Limb (tissue), 2 donors: Measurements from ENCODE around the gene KIF26A.
A peak's percentile ranks its signal among the peaks of the same experiment; 100 is the strongest.

Experiments used
- DNase-seq, 2 donors: peaks; one replicate each; pipeline ENCODE4 v3.0.0-alpha.2; 2016; ENCODE audit errors: extremely low spot score in 2 of 2

Gene KIF26A

DNA sequence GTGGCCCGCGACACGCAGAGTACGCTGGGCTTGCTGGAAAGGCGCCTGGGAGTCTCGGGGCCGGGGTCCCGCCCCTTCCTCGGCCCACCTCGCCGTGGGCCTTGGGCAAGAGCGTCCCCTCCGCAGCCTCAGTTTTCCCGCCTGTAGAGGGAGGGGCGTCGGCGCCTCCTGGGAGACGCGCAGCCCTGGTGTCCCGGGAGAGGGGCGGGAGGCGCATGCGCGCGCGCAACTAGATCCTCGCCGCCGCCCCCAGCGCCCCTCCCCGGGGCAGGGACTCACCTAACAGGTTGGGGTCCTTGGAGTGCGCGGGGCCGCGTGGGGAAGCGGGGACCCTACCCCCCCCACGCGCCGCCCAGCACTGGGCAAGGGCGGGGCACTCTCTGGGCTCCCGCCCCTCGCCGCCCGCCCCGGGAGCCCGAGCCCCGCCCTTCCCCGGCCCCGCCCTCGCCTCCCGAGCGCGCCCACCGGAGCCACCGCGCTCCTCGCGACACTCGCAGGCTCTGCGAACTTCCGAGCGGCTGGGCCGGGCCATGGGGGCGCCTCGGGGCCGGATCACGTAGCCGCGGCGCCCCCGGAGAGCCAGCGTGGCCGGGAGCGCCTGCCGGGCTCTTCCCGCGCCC, at the start of gene KIF26A:
TSS of gene KIF26A (plus strand) at position 490 of the 620 bp plus-strand sequence. CDS start 136 bp downstream, outside the sequence.
- peak; percentile 33 to 82 for DNase-seq

DNA sequence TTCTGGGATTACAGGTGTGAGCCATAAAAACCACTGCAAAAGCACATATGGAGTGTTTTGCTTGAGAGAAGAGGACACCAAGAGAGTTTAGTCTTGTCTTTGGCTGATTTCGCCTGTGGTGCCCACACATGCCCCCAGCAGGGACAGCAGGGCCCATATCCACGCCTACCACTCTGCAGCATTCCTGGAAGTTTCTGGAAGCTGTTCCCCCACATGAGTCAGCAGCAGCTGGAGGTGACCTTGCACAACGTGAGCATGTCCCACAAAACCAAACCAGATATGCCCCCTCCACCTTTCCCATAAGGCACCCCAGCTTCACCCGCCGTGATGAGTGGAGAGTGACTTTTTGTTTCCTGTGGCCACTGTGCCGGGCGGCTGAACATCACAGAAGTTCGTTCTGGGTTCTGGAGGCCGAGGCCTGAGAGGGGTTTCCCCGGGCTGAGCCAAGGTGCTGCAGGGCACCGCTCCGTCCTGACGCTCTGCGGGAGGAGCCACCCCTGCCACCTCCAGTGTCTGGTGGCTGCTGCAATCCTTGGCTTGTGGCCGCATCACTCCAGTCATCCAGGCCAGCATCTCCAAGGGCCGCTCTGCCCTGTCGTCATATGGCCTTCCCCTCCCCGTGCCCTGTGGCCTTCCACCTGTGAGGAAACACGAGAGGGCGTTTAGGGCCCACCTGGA, 48.2 kb upstream of the KIF26A start:
- peak in 1 of 2 donors; percentile 17 for DNase-seq

DNA sequence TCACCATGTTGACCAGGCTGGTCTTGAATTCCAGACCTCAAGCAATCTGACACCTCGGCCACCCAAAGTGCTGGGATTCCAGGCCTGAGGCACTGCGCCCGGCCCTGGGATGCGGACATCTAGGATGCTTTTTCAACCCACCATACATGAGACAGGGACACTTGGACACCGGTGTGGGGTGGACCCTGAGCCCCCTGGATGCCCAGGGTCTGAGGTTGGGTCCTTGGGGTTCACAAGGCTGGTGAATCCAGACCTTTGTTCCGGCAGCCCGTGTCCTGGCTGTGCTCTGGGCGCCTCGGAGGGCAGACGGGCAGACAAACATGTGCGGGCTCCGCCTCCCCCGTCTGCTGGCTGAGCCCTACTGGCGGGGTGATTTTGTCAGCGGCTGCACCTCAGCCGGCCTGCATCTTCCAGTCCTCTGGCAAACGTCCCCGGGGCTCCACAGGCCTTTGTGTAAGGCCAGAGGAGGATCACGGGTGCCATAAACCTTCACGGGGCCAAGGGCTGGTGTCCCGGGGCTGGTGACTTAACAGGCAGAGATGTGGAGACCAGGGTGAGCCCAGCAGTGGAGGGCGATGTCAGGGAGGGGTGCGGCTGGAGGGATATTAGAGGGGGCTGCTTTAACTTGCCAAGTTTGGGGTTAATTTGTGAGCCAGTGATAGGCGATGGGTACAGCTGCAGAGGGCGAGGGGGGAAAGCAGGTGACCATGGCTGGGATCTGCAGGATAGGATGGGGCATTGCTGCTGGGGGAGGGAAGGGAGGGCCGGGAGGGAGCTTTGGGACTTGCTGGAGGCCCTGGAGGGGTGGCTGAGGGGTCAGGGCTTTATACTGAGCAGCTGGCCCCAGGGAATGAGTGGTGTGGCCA, 47.1 kb upstream of the KIF26A start:
- no peak for DNase-seq

DNA sequence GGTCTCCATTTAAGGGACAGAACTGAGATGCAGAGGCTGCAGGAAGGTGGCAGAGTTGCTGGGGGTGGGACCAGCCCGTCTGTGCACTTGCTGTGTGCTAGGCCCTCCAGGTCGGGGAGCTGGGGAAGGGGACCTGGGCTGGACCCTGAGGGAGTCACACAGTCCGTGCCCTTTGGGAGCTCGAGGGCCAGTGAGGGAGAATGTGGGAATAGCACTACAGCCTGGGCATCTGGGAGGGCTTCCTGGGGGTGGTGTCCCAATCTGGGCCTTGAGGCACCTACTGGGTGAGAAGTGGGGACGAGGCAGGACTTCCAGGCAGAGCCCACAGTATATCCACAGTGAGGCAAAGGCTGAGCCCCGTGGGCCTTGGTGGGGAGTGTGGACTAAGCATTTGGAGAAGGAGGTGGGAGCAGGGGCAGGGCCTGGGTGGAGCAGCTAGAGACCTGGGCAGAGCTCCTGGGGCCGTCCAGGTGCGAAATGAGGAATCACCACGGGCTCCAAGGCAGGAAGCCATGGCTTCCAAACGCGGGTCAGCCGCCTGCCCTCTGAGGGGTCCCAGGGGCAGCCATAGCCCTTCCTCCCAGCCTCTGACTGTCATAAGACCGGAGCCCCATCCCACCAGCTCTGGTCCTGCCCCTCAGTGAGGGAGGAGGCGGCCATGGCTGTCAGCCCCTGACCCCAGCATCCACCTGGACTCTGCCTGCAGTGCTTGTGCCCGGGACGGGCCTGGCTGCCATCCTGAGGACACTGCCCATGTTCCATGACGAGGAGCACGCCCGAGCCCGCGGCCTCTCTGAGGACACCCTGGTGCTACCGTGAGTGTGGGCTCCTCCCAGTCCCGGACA, 46.2 kb upstream of the KIF26A start:
- no peak for DNase-seq

DNA sequence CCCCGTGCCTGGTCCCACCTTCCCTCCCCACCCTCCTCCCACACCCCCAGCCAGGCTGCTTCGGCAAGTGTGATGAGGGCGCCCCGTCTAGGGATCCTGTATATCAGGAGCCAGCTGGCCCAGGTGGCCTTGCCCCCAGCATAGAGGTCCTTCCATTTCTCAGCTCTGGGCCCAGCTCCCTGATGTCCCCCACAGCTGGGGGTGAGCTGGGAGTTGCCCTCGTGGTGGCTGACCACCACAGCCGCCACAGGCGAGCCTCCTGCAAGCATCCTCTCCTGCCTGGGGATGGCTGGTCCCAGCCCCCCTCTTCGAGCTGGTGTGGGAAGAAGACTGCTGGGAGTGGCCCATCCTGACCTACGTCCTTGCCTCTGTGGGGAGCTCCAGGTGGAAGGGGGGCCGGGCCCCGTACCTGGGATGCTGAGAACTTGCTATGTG, 45.4 kb upstream of the KIF26A start:
- DNase-seq = no peak

DNA sequence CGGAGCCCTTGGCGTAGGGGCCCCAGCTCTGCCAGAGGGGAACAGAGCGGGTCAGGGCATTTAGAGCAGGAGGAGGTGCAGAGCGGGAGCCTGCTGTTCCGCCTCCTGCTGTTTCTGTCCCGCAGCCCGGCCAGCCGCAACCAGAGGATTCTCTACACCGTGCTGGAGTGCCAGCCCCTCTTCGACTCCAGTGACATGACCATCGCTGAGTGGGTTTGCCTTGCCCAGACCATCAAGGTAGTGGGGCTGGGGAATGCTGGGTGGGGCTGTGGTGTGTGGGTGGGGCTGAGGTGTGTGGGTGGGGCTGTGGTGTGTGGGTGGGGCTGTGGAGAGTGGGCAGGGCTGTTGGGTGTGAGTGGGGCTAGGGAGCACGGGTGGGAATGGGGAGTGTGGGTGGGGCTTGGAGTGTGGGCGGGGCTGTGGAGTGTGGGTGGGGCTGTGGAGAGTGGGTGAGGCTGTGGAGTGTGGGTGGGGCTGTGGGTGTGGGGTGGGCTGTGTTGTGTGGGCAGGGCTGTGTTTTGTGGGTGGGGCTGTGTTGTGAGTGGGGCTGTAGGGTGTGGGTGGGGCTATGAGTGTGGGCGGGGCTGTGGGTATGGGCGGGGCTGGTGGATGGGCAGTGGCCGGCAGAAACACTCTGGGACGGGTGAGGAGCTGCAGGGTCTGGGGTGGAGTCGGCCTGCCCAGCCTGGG, 44.9 kb upstream of the KIF26A start:
- DNase-seq = no peak

DNA sequence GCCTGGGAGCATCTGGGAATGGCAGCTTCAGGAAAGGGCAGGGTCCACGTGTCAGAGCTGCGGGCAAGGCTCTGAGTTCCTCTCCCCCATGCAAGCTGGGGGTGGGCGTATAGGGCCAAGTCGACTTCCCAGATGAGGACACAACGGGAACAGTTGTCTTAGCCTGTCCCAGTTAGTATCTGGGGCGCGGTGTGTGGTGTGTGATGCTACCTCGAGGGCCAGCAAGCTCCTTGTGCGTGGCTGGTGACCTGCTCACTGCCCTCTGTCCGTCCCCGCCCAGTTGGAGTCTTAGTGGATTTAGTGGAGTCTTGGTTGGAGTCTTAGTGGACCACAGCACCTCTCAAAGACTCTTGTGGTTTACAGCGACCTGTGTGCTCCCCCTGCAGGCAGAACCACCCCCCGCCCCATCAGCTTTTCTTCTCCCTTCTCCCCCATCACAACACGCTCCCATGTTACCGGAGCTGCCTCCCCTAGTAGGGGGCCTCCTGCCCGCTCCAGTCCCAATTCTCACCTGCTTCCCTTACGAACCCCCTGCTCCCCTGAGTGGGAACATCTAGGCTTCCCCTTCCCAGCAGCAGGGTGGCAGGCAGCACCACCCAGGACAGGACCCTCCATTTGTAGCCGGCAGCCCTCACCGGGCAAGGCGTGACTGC, 44.2 kb upstream of the KIF26A start:
- no peak for DNase-seq

DNA sequence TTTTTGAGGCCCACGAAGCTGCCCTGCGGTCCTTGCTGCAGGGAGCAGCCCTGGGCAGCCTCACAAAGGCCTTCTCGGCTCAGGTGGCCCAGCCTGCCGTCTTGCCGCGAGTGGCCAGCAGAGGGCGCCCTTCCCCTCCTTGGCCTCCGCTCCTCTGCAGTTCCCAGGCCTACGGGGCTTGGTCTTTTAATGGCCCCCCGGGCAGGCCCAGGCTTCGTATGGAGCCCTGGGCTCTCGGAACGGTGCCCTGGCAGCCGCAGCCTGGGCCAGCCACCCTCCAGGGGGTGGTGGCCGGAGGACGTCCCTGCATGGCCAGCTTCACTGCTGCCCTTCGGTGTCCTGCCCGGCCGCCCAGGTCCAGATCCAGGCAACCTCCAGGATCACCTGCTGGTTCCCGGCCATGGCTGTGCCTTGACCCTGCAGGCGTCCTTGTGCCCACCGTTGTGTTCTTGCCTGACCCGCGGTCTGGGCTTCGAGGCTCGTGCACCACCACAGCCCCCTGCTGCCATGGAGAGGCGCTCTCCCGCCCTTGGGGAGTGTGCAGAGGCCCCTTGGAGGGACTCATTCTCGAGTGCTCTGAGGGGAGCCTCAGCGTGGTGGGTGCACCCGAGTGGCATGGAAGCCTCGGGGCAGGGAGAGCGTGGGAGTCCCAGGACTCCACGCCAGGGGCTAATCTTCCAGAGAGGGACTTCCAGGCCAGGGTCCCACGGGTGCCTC, 43.5 kb upstream of the KIF26A start:
- DNase-seq = peak; percentile 18 to 86

DNA sequence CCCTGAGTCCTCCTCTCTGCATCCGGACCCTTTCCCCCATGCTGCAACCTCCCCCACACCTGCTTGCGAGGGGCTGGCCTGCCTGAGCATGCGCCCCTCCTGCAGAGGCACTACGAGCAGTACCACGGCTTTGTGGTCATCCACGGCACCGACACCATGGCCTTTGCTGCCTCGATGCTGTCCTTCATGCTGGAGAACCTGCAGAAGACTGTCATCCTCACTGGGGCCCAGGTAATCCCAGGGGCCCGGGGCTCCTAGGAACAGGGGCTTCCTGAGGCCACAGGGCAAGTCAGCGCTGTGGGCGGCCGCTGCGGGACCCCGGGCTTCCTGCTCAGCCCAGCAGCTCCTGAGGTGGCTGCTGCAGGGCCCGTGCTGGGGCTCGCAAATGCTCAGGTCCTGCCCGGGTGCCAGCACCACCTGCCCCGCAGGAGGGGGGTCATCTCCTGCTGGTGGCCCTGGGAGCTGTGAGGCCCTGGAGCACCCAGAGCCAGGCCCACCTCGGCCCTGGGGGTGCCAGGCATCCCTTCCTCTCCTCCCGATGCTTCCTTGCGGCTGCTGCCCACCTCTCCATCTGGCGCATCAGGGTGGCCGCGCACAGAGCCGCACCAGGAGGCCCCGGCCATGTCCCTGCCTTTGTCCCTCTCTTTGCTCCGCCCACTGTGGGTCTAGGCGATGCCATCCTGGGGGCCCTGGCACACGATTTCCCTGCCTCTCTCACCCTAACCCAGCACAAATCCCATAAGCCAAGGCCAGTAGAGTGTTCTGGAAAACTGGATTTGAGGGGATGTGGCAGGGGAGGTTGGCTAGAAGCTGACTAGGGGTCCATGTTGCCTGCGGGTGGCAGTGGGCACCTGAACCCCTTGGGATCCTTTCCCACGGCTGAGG, 42.7 kb upstream of the KIF26A start:
- DNase-seq = no peak

DNA sequence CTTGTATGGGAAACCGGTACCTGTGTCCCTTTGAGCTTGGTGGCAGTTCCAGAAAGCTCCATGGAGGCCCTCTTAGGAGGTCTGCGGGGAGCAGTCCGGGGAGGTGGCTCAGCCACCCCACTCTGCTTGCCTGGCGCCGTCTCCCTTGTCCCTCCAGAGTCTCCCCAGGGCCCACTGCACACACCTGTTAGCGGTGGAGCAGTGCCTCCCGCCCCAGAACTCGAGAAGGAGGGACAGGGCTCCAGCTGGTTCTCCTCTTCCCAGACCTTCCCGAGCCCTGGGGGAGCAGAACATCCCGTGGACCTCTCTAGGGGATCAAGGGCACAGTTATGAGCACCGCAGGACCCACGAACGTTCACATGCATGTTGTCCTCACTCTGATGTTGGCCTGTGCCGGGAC, 42.1 kb upstream of the KIF26A start:
- no peak for DNase-seq

DNA sequence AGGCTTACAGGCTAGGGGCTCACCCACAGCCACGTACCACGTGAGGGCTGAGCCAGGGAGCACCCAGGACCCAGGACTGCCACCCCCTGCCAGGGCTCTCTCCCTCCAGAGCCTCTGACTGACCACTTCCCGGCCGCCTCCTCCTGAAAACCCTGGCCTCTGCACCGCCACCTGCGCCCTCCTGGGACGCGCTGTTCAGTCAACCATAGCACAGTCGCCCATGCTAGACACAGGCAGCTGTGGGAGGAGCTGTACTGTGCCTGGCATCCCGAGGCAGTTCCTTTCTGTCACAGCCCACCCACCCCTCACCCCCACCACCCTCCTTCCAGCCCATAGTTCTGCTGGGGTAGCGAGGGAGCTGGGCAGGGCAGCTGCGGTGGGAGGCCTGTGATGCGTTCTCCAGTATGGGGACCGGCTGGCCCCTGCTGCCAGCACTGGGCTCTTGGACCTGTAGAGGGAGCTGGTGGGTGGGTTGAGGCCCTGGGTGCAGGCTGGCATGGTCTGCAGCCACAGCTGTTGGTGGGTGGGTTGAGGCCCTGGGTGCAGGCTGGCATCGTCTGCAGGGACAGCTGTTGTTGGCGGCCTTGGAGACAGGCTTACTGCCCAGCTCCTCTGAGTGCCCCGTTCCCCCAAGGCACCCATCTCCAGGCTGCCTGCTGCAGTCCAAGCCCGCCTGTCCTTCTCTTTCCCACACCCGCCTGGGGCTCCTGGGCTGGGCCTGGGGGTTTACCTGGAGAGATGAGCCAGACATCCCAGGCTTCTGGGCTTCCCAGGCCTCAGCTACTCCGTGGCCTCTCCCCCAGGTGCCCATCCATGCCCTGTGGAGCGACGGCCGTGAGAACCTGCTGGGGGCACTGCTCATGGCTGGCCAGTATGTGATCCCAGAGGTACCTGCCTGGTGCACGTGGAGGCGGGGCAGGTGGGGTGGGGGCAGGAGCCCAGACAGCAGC, 41.4 kb upstream of the KIF26A start:
- no peak for DNase-seq

DNA sequence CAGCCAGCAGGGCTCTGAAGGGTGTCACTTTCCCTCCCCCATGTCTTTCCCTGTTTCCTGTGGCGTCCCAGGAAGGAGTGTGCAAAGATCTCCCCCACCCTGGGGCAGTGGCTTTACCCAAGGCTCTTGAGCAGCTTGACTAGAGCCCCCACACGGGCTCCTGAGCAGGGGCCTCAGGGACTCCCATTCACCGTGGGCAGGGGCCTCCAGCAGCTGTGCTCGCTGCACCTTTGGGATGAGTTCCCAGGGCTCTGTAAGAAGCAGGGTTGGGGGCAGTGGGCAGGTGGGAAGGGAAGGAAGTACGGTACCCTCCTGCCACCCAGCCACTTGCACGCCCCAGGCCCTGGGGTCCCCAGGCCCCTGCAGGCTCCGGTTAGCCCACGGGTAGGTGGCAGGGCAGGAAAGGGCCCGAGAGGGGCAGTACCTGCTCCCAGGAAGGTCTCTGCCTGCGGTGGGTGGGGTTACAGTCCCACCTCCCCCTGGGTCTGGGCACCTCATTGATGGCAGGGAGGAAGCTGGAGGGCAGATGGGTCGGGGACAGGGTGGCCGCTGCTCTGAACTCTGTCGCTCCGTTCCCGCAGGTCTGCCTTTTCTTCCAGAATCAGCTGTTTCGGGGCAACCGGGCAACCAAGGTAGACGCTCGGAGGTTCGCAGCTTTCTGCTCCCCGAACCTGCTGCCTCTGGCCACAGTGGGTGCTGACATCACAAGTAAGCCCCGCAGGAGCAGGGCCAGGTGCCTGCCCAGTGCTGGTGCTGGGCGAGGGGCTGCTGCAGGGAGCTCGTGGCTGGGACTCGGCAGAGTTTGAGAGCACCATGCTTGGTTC, 39.9 kb upstream of the KIF26A start:
- no peak for DNase-seq

DNA sequence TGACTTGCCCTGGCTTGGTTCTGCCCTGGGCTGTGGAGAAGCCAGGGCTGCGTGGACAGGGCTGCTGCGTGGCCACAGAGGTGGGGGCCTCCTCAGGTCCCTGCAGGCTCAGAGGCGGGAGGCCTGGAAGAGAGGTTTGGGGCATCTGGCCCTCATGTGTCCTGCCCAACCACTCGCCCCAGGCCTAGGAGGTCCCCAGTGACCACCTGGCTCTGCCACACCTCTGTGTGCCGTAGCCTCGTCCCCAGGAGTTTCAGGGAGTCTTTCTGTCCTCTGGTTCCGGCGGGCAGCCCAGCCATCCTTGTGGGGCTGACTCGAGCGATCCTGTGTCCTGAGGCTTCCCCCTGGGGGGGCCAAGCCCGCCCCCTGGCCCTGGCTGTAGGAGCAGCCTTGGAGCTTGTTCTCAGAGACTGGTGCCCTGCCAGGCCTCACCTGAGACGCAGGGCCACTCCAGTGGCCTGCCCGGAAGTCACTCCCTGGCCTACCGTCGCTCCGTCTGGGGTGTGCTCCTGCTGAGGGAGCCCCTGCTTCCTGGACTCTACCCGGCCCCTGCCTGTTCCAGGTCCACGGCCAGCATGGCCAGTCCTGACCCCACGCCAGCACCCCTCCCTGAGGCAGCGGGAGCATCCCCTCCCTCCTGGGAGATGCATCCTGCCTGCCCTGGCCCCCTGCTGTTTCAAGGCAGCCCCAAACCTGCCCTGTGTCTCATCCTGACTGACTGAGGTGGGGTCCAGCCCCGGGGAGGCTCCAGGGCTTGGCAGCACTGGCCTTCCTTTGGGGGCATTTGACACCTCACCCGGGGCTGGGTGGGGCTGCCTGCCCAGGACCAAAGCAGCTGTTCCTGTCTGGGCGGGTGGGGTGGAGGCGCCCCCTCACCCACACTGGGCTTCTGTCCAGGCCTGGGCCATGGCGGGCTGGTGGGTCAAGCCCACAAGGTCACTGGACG, 39.0 kb upstream of the KIF26A start:
- no peak for DNase-seq

DNA sequence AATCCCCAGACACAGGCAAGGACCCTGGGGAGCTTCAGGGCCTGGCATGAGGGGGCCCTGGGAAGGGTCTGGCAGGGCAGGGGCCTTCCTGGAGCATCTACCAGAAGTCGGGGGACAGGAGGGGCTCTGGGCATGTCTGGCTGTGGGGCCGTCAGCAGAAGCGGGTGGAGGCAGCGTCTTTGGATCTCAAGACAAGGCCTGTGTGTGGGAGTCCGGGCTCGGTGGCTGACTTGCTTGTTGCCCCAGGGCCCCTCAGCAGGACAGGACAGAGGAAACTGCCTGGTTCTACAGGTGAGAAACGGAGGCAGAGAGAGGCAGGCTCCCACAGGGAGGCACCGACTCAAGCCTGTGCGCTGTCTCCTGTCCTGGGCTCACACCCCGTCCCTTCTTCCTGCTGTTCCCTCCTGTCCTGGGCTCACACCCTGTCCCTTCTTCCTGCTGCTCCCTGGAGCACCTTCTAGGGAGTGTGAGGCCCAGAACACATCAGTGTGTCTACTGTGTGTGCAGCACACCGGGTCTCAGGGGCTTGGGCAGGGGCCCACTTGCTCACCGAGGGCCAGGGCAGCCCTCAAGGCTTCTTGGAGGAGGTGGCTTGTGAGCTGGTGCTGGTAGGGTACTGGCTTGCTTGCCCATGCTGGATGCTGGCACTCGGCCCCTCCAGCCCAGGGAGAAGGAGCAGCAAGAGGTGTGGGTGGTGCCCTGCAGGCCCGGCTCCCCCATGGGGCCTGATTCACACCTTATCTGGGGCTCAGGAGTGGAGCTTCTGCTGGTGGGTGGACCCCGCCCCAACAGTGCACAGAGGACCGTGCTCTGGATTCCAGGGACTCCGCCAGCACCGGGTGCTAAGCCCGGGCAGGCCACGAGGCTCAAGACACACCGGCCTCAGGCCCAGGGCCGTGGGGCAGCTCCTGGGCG, 38.0 kb upstream of the KIF26A start:
- peak in 1 of 2 donors; percentile 24 for DNase-seq
